Fibroblast of lung (primary cell): ENCODE measurements around the gene RABEPK. TPM values are rescaled to one million over a fixed set of nuclear protein-coding genes. Genes with fewer than 3 reads are reported as not detected.

Experiments
- DNase-seq, 2 donors: peaks; one replicate each; pipeline versions ENCODE4 v3.0.0 to v3.0.0-alpha.2; 2010; ENCODE audit warnings: low read depth in 2 of 2
- H2AFZ ChIP-seq: 2 replicates; pipeline ENCODE4 v1.5.1; 2012; ENCODE audit warnings: low read length, control low read depth, inconsistent platforms
- H3K27ac ChIP-seq: 2 replicates; pipeline ENCODE4 v1.5.1; 2011; ENCODE audit warnings: low read length, control low read depth; ENCODE audit not compliant: insufficient read depth
- H3K27me3 ChIP-seq: 2 replicates; pipeline ENCODE4 v1.5.1; 2011; ENCODE audit warnings: mild to moderate bottlenecking, low read length; ENCODE audit not compliant: control insufficient read depth, insufficient read depth
- H3K36me3 ChIP-seq: 2 replicates; pipeline ENCODE4 v1.5.1; 2011; ENCODE audit warnings: low read length; ENCODE audit not compliant: control insufficient read depth, insufficient read depth
- H3K4me1 ChIP-seq: 2 replicates; pipeline ENCODE4 v1.5.1; 2011; ENCODE audit warnings: low read length; ENCODE audit not compliant: control insufficient read depth, insufficient read depth; ENCODE audit errors: extremely low read depth
- H3K4me2 ChIP-seq: 2 replicates; pipeline ENCODE4 v1.5.1; 2011; ENCODE audit warnings: low read length, control low read depth; ENCODE audit not compliant: insufficient read depth; ENCODE audit errors: extremely low read depth
- H3K4me3 ChIP-seq, 4 experiments: fragments of 200-600 bp in 1 of 4; sonication (generic) in 1 of 4; replicated peaks in 1 of 4; 2 replicates each; pipeline ENCODE4 v1.5.1; 2011 to 2016; ENCODE audit warnings: low read length in 4 of 4, low read depth in 3 of 4, mild to moderate bottlenecking in 3 of 4, control low read depth in 2 of 4, inconsistent platforms in 1 of 4, mixed read lengths in 1 of 4; ENCODE audit not compliant: insufficient read depth in 1 of 4; ENCODE audit errors: control extremely low read depth in 1 of 4
- H3K79me2 ChIP-seq: 2 replicates; pipeline ENCODE4 v1.5.1; 2012; ENCODE audit warnings: mild to moderate bottlenecking, low read length, inconsistent platforms; ENCODE audit not compliant: control insufficient read depth, insufficient read depth
- H3K9ac ChIP-seq: 2 replicates; pipeline ENCODE4 v1.5.1; 2011; ENCODE audit warnings: mild to moderate bottlenecking, low read length, control low read depth; ENCODE audit not compliant: insufficient read depth
- H3K9me3 ChIP-seq: 2 replicates; pipeline ENCODE4 v1.5.1; 2012; ENCODE audit warnings: low read depth, low read length; ENCODE audit not compliant: control insufficient read depth, insufficient read depth
- H4K20me1 ChIP-seq: 2 replicates; pipeline ENCODE4 v1.5.1; 2011; ENCODE audit warnings: low read length; ENCODE audit not compliant: control insufficient read depth, insufficient read depth; ENCODE audit errors: extremely low read depth
- EZH2 ChIP-seq: IDR thresholded peaks from 2 replicates; pipeline ENCODE4 v1.5.1; 2012; ENCODE audit warnings: low read length, control low read depth, mild to moderate bottlenecking; ENCODE audit errors: missing control alignments
- polyA plus RNA-seq, 2 donors: library from polyadenylated mRNA; depleted of rRNA in 1 of 2; stranded (reverse) in 1 of 2; unstranded in 1 of 2; fragments of >200 nt; gene quantifications; 2 replicates each; pipeline ENCODE4 v1.2.1, GENCODE V29; 2011 to 2012; ENCODE audit warnings: missing spikeins in 1 of 2
- total RNA-seq: library from RNA; depleted of rRNA; stranded (reverse); fragments of >200 nt; gene quantifications from 2 replicates; pipeline ENCODE4 v1.2.1, GENCODE V29; 2014
- TF ChIP-seq, protein P1 (sequence below), 2 donors: IDR thresholded peaks in 1 of 2; conservative IDR thresholded peaks in 1 of 2; 1 replicate in 1 of 2; 2 replicates in 1 of 2; pipeline ENCODE4 v1.5.1; 2011 to 2012; ENCODE audit warnings: low read length in 2 of 2, control low read depth in 1 of 2, inconsistent platforms in 1 of 2, low read depth in 1 of 2, mild to moderate bottlenecking in 1 of 2

Gene RABEPK
- total and polyA plus RNA-seq, 2 donors (not counting 1 experiment from before 2014, with no cell fraction given): 29.8 to 37.3 TPM

DNA sequence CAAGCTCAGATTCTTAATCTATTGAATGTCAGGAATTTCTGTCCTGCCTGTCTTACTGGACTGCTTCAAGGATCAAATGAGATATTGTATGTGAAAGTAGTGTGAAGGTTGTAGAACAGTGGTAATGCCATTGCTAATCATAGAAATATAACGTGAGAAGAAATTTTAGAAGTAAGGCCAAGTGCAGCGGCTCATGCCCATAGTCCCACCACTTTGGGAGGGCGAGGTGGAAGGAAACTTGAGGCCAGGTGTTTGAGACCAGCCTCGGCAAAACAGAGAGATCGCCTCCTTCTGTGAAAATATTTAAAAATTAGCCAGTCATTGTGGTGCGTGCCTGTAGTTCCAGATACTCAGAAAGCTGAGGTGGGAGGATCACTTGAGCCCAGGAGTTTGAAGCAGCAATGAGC lies 45.9 kb downstream of the RABEPK start:
- H4K20me1 ChIP-seq: no peaks in the 10 kb centered on the region
- peaks cover 2% of the 10 kb centered on the region for H3K4me1 ChIP-seq
- H3K79me2 ChIP-seq: no peaks in the 10 kb centered on the region
- H3K27me3 ChIP-seq: no peaks in the 10 kb centered on the region
- H3K36me3 ChIP-seq: no peaks in the 10 kb centered on the region
- H3K4me3 ChIP-seq: no peak overlapping the region
- no peak overlapping the region for H3K4me2 ChIP-seq
- no peak overlapping the region for H2AFZ ChIP-seq
- no peak overlapping the region for H3K27ac ChIP-seq
- no peaks in the 10 kb centered on the region for H3K9me3 ChIP-seq
- no peak for DNase-seq
- no peak overlapping the region for H3K9ac ChIP-seq
- no peak for TF ChIP-seq EZH2
- TF ChIP-seq, protein P1, sequence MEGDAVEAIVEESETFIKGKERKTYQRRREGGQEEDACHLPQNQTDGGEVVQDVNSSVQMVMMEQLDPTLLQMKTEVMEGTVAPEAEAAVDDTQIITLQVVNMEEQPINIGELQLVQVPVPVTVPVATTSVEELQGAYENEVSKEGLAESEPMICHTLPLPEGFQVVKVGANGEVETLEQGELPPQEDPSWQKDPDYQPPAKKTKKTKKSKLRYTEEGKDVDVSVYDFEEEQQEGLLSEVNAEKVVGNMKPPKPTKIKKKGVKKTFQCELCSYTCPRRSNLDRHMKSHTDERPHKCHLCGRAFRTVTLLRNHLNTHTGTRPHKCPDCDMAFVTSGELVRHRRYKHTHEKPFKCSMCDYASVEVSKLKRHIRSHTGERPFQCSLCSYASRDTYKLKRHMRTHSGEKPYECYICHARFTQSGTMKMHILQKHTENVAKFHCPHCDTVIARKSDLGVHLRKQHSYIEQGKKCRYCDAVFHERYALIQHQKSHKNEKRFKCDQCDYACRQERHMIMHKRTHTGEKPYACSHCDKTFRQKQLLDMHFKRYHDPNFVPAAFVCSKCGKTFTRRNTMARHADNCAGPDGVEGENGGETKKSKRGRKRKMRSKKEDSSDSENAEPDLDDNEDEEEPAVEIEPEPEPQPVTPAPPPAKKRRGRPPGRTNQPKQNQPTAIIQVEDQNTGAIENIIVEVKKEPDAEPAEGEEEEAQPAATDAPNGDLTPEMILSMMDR (conservative IDR thresholded peaks at IDR 0.05 in 1 of 2, IDR thresholded peaks at IDR 0.05 in 1 of 2; ENCODE audit: low read depth in 1 of 2, low read length in 2 of 2): no peak

DNA sequence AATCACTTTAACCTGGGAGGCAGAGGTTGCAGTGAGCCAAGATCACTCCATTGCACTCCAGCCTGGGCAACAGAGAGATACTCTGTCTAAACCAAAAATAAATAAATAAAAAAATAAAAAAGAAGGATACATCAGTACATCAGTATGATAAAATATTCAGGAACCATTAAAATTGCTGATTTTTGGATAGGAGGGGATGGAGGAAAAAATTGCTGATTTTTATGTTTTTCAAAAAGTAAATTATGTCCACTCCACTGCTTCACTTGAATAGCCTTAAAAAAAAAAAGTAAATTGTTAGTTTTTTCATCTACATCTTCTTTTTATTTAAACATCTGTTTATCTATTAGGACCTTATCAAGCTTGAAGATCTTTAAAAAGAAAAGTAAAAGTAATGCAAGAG lies 53.9 kb downstream of the RABEPK start:
- Histone ChIP-seq H3K9me3 (no peaks in the 10 kb centered on the region), H3K4me1 (no peaks in the 10 kb centered on the region), H3K79me2 (no peaks in the 10 kb centered on the region), H2AFZ (no peak overlapping the region), H3K27ac (no peak overlapping the region), H3K36me3 (no peaks in the 10 kb centered on the region), H3K9ac (no peak overlapping the region), H4K20me1 (no peaks in the 10 kb centered on the region), H3K4me3 (no peak overlapping the region), H3K27me3 (no peaks in the 10 kb centered on the region), H3K4me2 (no peak overlapping the region)
- no peak for DNase-seq
- no peak for TF ChIP-seq EZH2

DNA sequence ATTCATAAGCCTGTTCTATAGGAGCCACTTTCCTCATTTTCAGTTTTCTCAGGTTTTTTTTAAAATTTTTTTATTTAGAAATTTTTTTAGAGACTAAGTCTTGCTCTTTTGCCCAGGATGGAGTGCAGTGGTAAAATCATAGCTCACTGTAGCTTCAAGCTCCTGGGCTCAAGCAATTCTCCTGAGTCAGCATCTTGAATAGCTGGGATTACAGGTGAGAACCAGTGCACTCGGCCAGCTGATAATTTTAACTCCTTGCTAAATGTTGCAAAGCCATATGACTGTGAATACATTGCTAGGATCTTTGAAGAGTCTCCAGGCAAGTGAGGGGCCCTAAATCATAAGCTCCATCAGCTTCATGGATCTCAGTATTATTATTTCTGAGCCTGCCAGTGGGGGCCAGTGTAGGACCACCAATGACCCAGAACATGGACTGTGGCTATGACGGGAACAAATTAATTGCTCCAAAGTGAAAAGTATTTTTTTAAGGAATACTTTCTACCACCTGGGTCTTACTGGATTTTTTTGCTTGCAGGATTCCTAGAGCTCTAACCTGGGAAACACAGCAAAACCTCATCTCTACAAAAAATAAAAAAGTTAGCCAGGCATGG lies 55.5 kb downstream of the RABEPK start:
- no peak overlapping the region for H3K27ac ChIP-seq
- no peak overlapping the region for H3K9ac ChIP-seq
- no peak overlapping the region for H3K4me2 ChIP-seq
- H3K4me3 ChIP-seq: no peak overlapping the region
- H3K9me3 ChIP-seq: no peaks in the 10 kb centered on the region
- no peaks in the 10 kb centered on the region for H4K20me1 ChIP-seq
- H3K79me2 ChIP-seq: no peaks in the 10 kb centered on the region
- DNase-seq: peak in 1 of 2 donors; percentile 42
- TF ChIP-seq, protein P1 (conservative IDR thresholded peaks at IDR 0.05 in 1 of 2, IDR thresholded peaks at IDR 0.05 in 1 of 2; ENCODE audit: low read depth in 1 of 2, low read length in 2 of 2): peak; percentile 24 to 45
- TF ChIP-seq EZH2: no peak
- no peaks in the 10 kb centered on the region for H3K36me3 ChIP-seq
- H2AFZ ChIP-seq: no peak overlapping the region
- no peaks in the 10 kb centered on the region for H3K27me3 ChIP-seq
- H3K4me1 ChIP-seq: no peaks in the 10 kb centered on the region
